ENCODE measurements around the gene PYCARD.

GRCh38 chr16:31229501-31229900 lies 26.9 kb upstream of the PYCARD start:
- TF ChIP-seq POLR2AphosphoS5 (IDR thresholded peaks at IDR 0.05) (no peak), CTCF (IDR thresholded peaks at IDR 0.05) (no peak), POLR2A (IDR thresholded peaks at IDR 0.05) (no peak)

Measured in transverse colon (tissue), 4 donors.